NB4 (cell line): Measurements from ENCODE around the gene ARFGEF2.

ENCODE experiments used
- CTCF ChIP-seq: IDR thresholded peaks from one replicate; pipeline ENCODE4 v1.5.1; 2012; ENCODE audit warnings: low read depth, low read length
- TF ChIP-seq, protein P1 (sequence below): IDR thresholded peaks from 2 replicates; pipeline ENCODE4 v1.6.1; 2011; ENCODE audit warnings: low read depth, low read length

DNA sequence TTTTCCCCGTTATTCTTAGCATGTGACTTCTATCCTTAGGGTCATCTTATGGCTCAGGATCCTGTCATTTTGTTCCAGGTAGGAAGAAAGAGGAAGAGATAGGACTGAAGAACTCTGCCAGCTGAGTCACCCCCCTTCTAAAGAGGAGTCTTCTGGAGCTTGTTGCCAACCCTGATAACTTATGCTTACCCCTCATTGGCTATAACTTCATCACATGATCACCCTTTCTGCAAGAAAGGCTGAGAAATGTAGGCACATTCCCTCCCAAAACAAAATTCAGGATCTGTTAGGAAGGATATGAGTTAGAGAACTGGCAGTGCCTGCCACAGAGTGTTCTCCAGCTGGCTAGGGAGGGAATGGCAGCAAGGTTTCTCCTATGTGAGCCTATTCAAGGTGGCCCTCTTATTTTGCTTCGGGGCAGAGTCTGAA is 35.6 kb downstream of the ARFGEF2 start:
- TF ChIP-seq CTCF, result no peak
- TF ChIP-seq, protein P1, sequence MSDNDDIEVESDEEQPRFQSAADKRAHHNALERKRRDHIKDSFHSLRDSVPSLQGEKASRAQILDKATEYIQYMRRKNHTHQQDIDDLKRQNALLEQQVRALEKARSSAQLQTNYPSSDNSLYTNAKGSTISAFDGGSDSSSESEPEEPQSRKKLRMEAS, result no peak
